SK-N-SH (cell line): ENCODE measurements around the gene SCFD1. TPM values are rescaled to one million over a fixed set of nuclear protein-coding genes. Genes with fewer than 3 reads are reported as not detected.

Experiments
- CTCF ChIA-PET: fragments of 300-600, 350-600 bp; formaldehyde crosslinking; extraction: SDS; loops from one replicate; lab custom pipeline; 2021; lab: Yijun Ruan, JAX
- POLR2A ChIA-PET: fragments of 350-600 bp; sonication (Branson Sonifier 250); formaldehyde crosslinking; extraction: SDS; loops from one replicate; lab custom pipeline; 2020; ENCODE audit warnings: antibody characterized with exemption, inconsistent platforms; lab: Yijun Ruan, JAX
- DNase-seq: peaks from one replicate; pipeline ENCODE4 v3.0.0; 2012
- H2AFZ ChIP-seq: fragments of 200-600 bp; sonication (generic); 2 replicates; pipeline ENCODE4 v1.8.1; 2016; ENCODE audit warnings: antibody characterized with exemption, mild to moderate bottlenecking, low read depth
- H3F3A ChIP-seq: fragments of 200-600 bp; sonication (generic); replicated peaks from 2 replicates; pipeline ENCODE3; 2016; ENCODE audit warnings: antibody characterized with exemption, mild to moderate bottlenecking; ENCODE audit not compliant: insufficient read depth
- H3K27ac ChIP-seq, 2 experiments: fragments of 200-500 bp in 1 of 2; fragments of 200-600 bp in 1 of 2; sonication (Bioruptor generic) in 1 of 2; sonication (generic), shearing (Covaris generic) in 1 of 2; 2 replicates each; pipeline versions ENCODE4 v1.5.1 to v1.6.1; 2014 to 2016; ENCODE audit warnings: low read depth in 2 of 2, inconsistent platforms in 1 of 2, low read length in 1 of 2, mild to moderate bottlenecking in 1 of 2, mixed read lengths in 1 of 2
- H3K27me3 ChIP-seq: fragments of 200-600 bp; sonication (generic), shearing (Covaris generic); 2 replicates; pipeline ENCODE4 v1.6.1; 2016; ENCODE audit warnings: mixed run types; ENCODE audit not compliant: insufficient read depth
- H3K36me3 ChIP-seq, 2 experiments: fragments of 200-500 bp in 1 of 2; fragments of 200-600 bp in 1 of 2; sonication (Bioruptor generic) in 1 of 2; sonication (generic) in 1 of 2; replicated peaks in 1 of 2; 2 replicates each; pipeline versions ENCODE3 to v1.5.1; 2014 to 2016; ENCODE audit warnings: low read length in 1 of 2, mild to moderate bottlenecking in 1 of 2; ENCODE audit not compliant: insufficient read depth in 2 of 2, control insufficient read depth in 1 of 2
- H3K4me1 ChIP-seq, 2 experiments: fragments of 200-500 bp in 1 of 2; fragments of 200-600 bp in 1 of 2; sonication (Bioruptor generic) in 1 of 2; sonication (generic), shearing (Covaris generic) in 1 of 2; 2 replicates each; pipeline versions ENCODE4 v1.5.1 to v1.6.1; 2014 to 2016; ENCODE audit warnings: low read depth in 1 of 2, low read length in 1 of 2, mixed run types in 1 of 2; ENCODE audit not compliant: insufficient read depth in 2 of 2, control insufficient read depth in 1 of 2
- H3K4me2 ChIP-seq: fragments of 200-600 bp; sonication (generic), shearing (Covaris generic); 2 replicates; pipeline ENCODE4 v1.6.1; 2017; ENCODE audit warnings: mixed run types
- H3K4me3 ChIP-seq, 2 experiments: fragments of 200-500 bp in 1 of 2; fragments of 200-600 bp in 1 of 2; sonication (Bioruptor generic) in 1 of 2; sonication (generic), shearing (Covaris generic) in 1 of 2; 2 replicates each; pipeline versions ENCODE4 v1.5.1 to v1.8.1; 2014 to 2016; ENCODE audit warnings: low read depth in 2 of 2, inconsistent platforms in 1 of 2, low read length in 1 of 2, mild to moderate bottlenecking in 1 of 2, mixed read lengths in 1 of 2, moderate library complexity in 1 of 2
- H3K79me2 ChIP-seq: fragments of 200-600 bp; sonication (generic); 2 replicates; pipeline ENCODE4 v1.8.1; 2017; ENCODE audit warnings: mild to moderate bottlenecking; ENCODE audit not compliant: insufficient read depth
- H3K9ac ChIP-seq: fragments of 200-600 bp; sonication (generic); 2 replicates; pipeline ENCODE4 v1.6.1; 2017; ENCODE audit warnings: mixed run types
- H3K9me2 ChIP-seq: fragments of 200-600 bp; sonication (generic); 2 replicates; pipeline ENCODE4 v1.6.1; 2017; ENCODE audit warnings: mixed run types
- H3K9me3 ChIP-seq: fragments of 200-600 bp; sonication (generic); 2 replicates; pipeline ENCODE4 v1.6.1; 2017; ENCODE audit warnings: mixed run types, mild to moderate bottlenecking, moderate library complexity
- H4K20me1 ChIP-seq: fragments of 200-600 bp; sonication (generic); 2 replicates; pipeline ENCODE4 v1.6.1; 2017; ENCODE audit warnings: mild to moderate bottlenecking, mixed run types; ENCODE audit not compliant: insufficient read depth
- CTCF ChIP-seq: fragments of 200-600 bp; sonication (generic); IDR thresholded peaks from 2 replicates; pipeline ENCODE4 v1.6.1; 2017; ENCODE audit warnings: antibody characterized with exemption, mild to moderate bottlenecking, moderate library complexity
- EZH2phosphoT487 ChIP-seq: fragments of 200-600 bp; sonication (generic); IDR thresholded peaks from 2 replicates; pipeline ENCODE4 v1.6.1; 2017; ENCODE audit warnings: low read depth, mixed run types, mild to moderate bottlenecking, antibody characterized with exemption, moderate library complexity, borderline replicate concordance
- GABPA ChIP-seq: IDR thresholded peaks from 2 replicates; pipeline ENCODE4 v1.4.0; 2012; ENCODE audit warnings: low read depth, mild to moderate bottlenecking
- MXI1 ChIP-seq: IDR thresholded peaks from 2 replicates; pipeline ENCODE4 v1.6.1; 2012; ENCODE audit warnings: mild to moderate bottlenecking, low read depth, low read length, improper control_type of control experiment
- SIN3A ChIP-seq: IDR thresholded peaks from 2 replicates; pipeline ENCODE4 v1.6.1; 2012; ENCODE audit warnings: low read depth, mild to moderate bottlenecking, low read length, moderate library complexity, borderline replicate concordance
- TAF1 ChIP-seq: IDR thresholded peaks from 2 replicates; pipeline ENCODE4 v1.6.1; 2012; ENCODE audit warnings: low read depth, mild to moderate bottlenecking, low read length, moderate library complexity, borderline replicate concordance
- TEAD4 ChIP-seq: IDR thresholded peaks from 2 replicates; pipeline ENCODE4 v1.4.0; 2012; ENCODE audit warnings: mild to moderate bottlenecking, borderline replicate concordance; ENCODE audit not compliant: insufficient read depth
- USF2 ChIP-seq: fragments of 150-350 bp; IDR thresholded peaks from 2 replicates; pipeline ENCODE4 v1.6.1; 2017; ENCODE audit warnings: antibody characterized with exemption, low read length, low read depth, borderline replicate concordance
- WGBS: methylation state at CpG from one replicate; pipeline ENCODE4 v1.1.6; 2017; ENCODE audit warnings: low lambda C conversion rate; 5-methylcytosine and 5-hydroxymethylcytosine counted together
- polyA plus RNA-seq, 3 experiments: library from polyadenylated mRNA; depleted of rRNA; stranded (reverse); fragments of >200 nt; gene quantifications; 2 replicates each; pipeline ENCODE4 v1.2.3, GENCODE V29; 2012
- TF ChIP-seq, protein P1 (sequence below): IDR thresholded peaks from 2 replicates; pipeline ENCODE4; 2012
- TF ChIP-seq, protein P2 (sequence below): IDR thresholded peaks from 2 replicates; pipeline ENCODE4 v1.4.0; 2012; ENCODE audit warnings: low read depth

Gene SCFD1
- polyA plus RNA-seq, 1 of the 3 experiments (the other 2 are of a cell fraction): 31.4 TPM

GRCh38 chr14:30698463-30698862 is 76.3 kb downstream of the SCFD1 start (continued):
- TF ChIP-seq CTCF (no peak), SIN3A (no peak), GABPA (no peak), TAF1 (no peak)
- TF ChIP-seq, protein P1, sequence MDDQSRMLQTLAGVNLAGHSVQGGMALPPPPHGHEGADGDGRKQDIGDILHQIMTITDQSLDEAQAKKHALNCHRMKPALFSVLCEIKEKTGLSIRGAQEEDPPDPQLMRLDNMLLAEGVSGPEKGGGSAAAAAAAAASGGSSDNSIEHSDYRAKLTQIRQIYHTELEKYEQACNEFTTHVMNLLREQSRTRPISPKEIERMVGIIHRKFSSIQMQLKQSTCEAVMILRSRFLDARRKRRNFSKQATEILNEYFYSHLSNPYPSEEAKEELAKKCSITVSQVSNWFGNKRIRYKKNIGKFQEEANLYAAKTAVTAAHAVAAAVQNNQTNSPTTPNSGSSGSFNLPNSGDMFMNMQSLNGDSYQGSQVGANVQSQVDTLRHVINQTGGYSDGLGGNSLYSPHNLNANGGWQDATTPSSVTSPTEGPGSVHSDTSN: no peak
- TF ChIP-seq, protein P2, sequence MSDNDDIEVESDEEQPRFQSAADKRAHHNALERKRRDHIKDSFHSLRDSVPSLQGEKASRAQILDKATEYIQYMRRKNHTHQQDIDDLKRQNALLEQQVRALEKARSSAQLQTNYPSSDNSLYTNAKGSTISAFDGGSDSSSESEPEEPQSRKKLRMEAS: no peak
- TF ChIP-seq, all 33 proteins: peak for 0

DNA sequence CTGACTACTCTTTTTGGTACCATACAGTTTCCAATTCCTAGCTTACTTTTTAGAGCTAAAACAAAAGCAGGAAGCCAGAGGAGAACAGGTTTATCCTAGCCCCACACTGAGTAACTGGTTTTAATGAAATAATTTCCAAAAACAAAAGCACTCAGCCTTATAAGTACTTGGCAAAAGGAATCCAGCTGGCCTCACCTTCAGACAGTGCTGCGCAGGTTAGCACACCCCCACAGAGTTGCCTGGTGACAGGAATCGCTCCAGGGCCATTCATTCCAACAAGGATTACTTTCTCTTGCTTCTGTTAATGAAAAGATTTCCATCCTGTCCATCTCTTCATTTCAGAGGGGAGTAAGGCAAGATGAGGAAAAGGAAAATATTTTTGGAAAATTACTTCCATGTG is 84.6 kb downstream of the SCFD1 start:
- Histone ChIP-seq H2AFZ (no peak overlapping the region), H3K9me3 (no peaks in the 10 kb centered on the region), H3K36me3 (peaks cover 57 to 65% of the 10 kb centered on the region in 2 experiments), H3K9me2 (no peaks in the 10 kb centered on the region), H3K27ac (no peak overlapping the region), H3K4me2 (no peak overlapping the region), H3F3A (no peaks in the 10 kb centered on the region), H3K4me1 (peaks cover 0 to 6% of the 10 kb centered on the region in 2 experiments; a peak in 1 of 4 replicates), H4K20me1 (no peaks in the 10 kb centered on the region), H3K27me3 (no peaks in the 10 kb centered on the region), H3K9ac (no peak overlapping the region), H3K4me3 (no peak overlapping the region), H3K79me2 (no peaks in the 10 kb centered on the region)
- CTCF ChIA-PET: no interaction called here
- POLR2A ChIA-PET: no interaction called here
- DNase-seq: no peak
- no peak for TF ChIP-seq TEAD4
- TF ChIP-seq MXI1: no peak
- TF ChIP-seq EZH2phosphoT487: no peak
- WGBS: 88% methylated on average over 2 of the region's 2 CpGs

DNA sequence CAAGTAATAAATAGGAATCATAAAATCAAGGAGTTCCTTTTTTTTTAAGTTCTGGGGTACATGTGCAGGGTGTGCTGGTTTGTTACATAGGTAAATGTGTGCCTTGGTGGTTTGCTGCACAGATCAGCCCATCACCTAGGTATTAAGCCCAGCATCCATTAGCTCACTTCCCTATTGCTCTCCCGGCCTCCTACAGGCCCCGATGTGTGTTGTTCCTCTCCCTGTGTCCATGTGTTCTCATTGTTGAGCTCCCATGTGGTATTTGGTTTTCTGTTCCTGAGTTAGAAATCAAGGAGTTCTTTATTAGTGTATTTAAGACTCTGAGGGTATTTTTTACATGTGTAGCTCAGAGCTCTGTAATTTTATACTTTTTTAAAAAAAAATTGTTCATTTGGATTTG is 86.0 kb downstream of the SCFD1 start:
- no peak overlapping the region for H3K27ac ChIP-seq
- peaks cover 0 to 6% of the 10 kb centered on the region in 2 experiments; a peak in 1 of 4 replicates for H3K4me1 ChIP-seq
- H3K36me3 ChIP-seq: peaks cover 52 to 64% of the 10 kb centered on the region in 2 experiments
- H3F3A ChIP-seq: no peaks in the 10 kb centered on the region
- no peaks in the 10 kb centered on the region for H3K9me3 ChIP-seq
- no peak overlapping the region for H2AFZ ChIP-seq
- H3K27me3 ChIP-seq: no peaks in the 10 kb centered on the region
- H4K20me1 ChIP-seq: no peaks in the 10 kb centered on the region
- TF ChIP-seq EZH2phosphoT487 (no peak), USF2 (no peak)
- TF ChIP-seq, all 33 proteins: peak for 0
- no peaks in the 10 kb centered on the region for H3K79me2 ChIP-seq
- no peak overlapping the region for H3K4me3 ChIP-seq
- H3K9ac ChIP-seq: no peak overlapping the region
- WGBS: 98% methylated on average over 2 of the region's 2 CpGs
- no peaks in the 10 kb centered on the region for H3K9me2 ChIP-seq
- ChIA-PET POLR2A (no interaction called here), CTCF (no interaction called here)
- DNase-seq: no peak
- H3K4me2 ChIP-seq: no peak overlapping the region
